HEK293 (cell line): ENCODE measurements around the gene HTR1D.

ENCODE experiments used
- CTCF ChIP-seq: fragments of 450-650 bp; formaldehyde crosslinking; IDR thresholded peaks from 2 replicates; pipeline ENCODE4 v1.5.1; 2016; ENCODE audit warnings: missing biosample characterization, missing genetic modification characterization
- PRDM4 ChIP-seq: fragments of 450-650 bp; formaldehyde crosslinking; IDR thresholded peaks from 2 replicates; pipeline ENCODE4 v1.5.1; 2017; ENCODE audit warnings: missing biosample characterization, missing genetic modification characterization
- SP2 ChIP-seq: fragments of 450-650 bp; formaldehyde crosslinking; IDR thresholded peaks from 2 replicates; pipeline ENCODE4 v1.5.1; 2016; ENCODE audit warnings: missing biosample characterization, missing genetic modification characterization
- TCF7L2 ChIP-seq: IDR thresholded peaks from 2 replicates; pipeline ENCODE4 v1.6.1; 2011; ENCODE audit warnings: low read depth, mild to moderate bottlenecking, inconsistent platforms, low read length, moderate library complexity, borderline replicate concordance
- ZBTB6 ChIP-seq: fragments of 450-650 bp; formaldehyde crosslinking; IDR thresholded peaks from 2 replicates; pipeline ENCODE4 v1.5.1; 2017; ENCODE audit warnings: missing biosample characterization, missing genetic modification characterization
- ZBTB7A ChIP-seq: fragments of 450-650 bp; formaldehyde crosslinking; IDR thresholded peaks from 2 replicates; pipeline ENCODE4 v1.5.1; 2016; ENCODE audit warnings: low read depth, missing biosample characterization, missing genetic modification characterization
- ZNF449 ChIP-seq: fragments of 450-650 bp; formaldehyde crosslinking; IDR thresholded peaks from 2 replicates; pipeline ENCODE4 v1.5.1; 2017; ENCODE audit warnings: missing biosample characterization, mild to moderate bottlenecking, missing genetic modification characterization, moderate library complexity

GRCh38 chr1:23198373-23198772 is 18.9 kb downstream of the HTR1D start:
- no peak for TF ChIP-seq CTCF (tag by site-specific recombination)
- TF ChIP-seq ZNF449 (tag by site-specific recombination): no peak
- no peak for TF ChIP-seq TCF7L2
- no peak for TF ChIP-seq ZBTB6
- no peak for TF ChIP-seq ZBTB7A (tag by site-specific recombination)
- no peak for TF ChIP-seq PRDM4 (tag by site-specific recombination)
- no peak for TF ChIP-seq SP2 (tag by site-specific recombination)
